ENCODE data around the gene MPHOSPH10.

The MPHOSPH10 gene

GRCh38 chr2:71108091-71108490 lies 22.3 kb upstream of the MPHOSPH10 start:
- Histone ChIP-seq H3K9me2 (ENCODE audit: low read depth, low read length) (no peaks in the 10 kb centered on the region), H3K27ac (ENCODE audit: low read depth, low read length, poor library complexity, severe bottlenecking) (no peak overlapping the region), H2AFZ (ENCODE audit: low read length) (no peak overlapping the region), H3K9ac (ENCODE audit: low read length) (no peak overlapping the region), H3F3A (ENCODE audit: insufficient read depth, low read length) (no peaks in the 10 kb centered on the region), H3K9me3 (ENCODE audit: low read length) (peaks cover 2% of the 10 kb centered on the region; the same call in 1 of the 2 replicates), H3K4me1 (ENCODE audit: insufficient read depth, low read length, severe bottlenecking) (no peaks in the 10 kb centered on the region), H3K4me2 (ENCODE audit: low read length) (no peak overlapping the region), H4K20me1 (ENCODE audit: insufficient read depth, low read length) (no peaks in the 10 kb centered on the region), H3K79me2 (ENCODE audit: insufficient read depth, low read length) (no peaks in the 10 kb centered on the region), H3K36me3 (ENCODE audit: insufficient read depth, low read length) (peaks cover 17% of the 10 kb centered on the region), H3K27me3 (ENCODE audit: insufficient read depth, low read length) (no peaks in the 10 kb centered on the region), H3K4me3 (ENCODE audit: low read depth, low read length, poor library complexity, severe bottlenecking) (no peak overlapping the region)
- TF ChIP-seq EZH2 (IDR thresholded peaks at IDR 0.05; ENCODE audit: borderline replicate concordance, low read length) (no peak), CTCF (IDR thresholded peaks at IDR 0.05; ENCODE audit: low read length) (no peak)

- Histone ChIP-seq H4K20me1 (ENCODE audit: insufficient read depth, low read length) (no peaks in the 10 kb centered on the region), H3K9me3 (ENCODE audit: low read length) (no peaks in the 10 kb centered on the region), H3K4me1 (ENCODE audit: insufficient read depth, low read length, severe bottlenecking) (no peaks in the 10 kb centered on the region), H3K4me3 (ENCODE audit: low read depth, low read length, poor library complexity, severe bottlenecking) (no peak overlapping the region), H3F3A (ENCODE audit: insufficient read depth, low read length) (no peaks in the 10 kb centered on the region), H3K27ac (ENCODE audit: low read depth, low read length, poor library complexity, severe bottlenecking) (no peak overlapping the region), H3K79me2 (ENCODE audit: insufficient read depth, low read length) (no peaks in the 10 kb centered on the region), H3K4me2 (ENCODE audit: low read length) (no peak overlapping the region), H3K36me3 (ENCODE audit: insufficient read depth, low read length) (peaks cover 60% of the 10 kb centered on the region), H3K27me3 (ENCODE audit: insufficient read depth, low read length) (no peaks in the 10 kb centered on the region), H2AFZ (ENCODE audit: low read length) (no peak overlapping the region), H3K9ac (ENCODE audit: low read length) (no peak overlapping the region), H3K9me2 (ENCODE audit: low read depth, low read length) (no peaks in the 10 kb centered on the region)
- TF ChIP-seq EZH2 (IDR thresholded peaks at IDR 0.05; ENCODE audit: borderline replicate concordance, low read length) (no peak), CTCF (IDR thresholded peaks at IDR 0.05; ENCODE audit: low read length) (no peak)
These were observed 16.6 kb upstream of the MPHOSPH10 start for GRCh38 chr2:71113843-71114242.

GRCh38 chr2:71117063-71117462 lies 13.4 kb upstream of the MPHOSPH10 start:
- Histone ChIP-seq H3K27me3 (ENCODE audit: insufficient read depth, low read length) (no peaks in the 10 kb centered on the region), H3K9me2 (ENCODE audit: low read depth, low read length) (no peaks in the 10 kb centered on the region), H3K4me3 (ENCODE audit: low read depth, low read length, poor library complexity, severe bottlenecking) (no peak overlapping the region), H2AFZ (ENCODE audit: low read length) (no peak overlapping the region), H3K36me3 (ENCODE audit: insufficient read depth, low read length) (peaks cover 81% of the 10 kb centered on the region), H3K4me1 (ENCODE audit: insufficient read depth, low read length, severe bottlenecking) (no peaks in the 10 kb centered on the region), H3K9me3 (ENCODE audit: low read length) (no peaks in the 10 kb centered on the region), H3K79me2 (ENCODE audit: insufficient read depth, low read length) (no peaks in the 10 kb centered on the region), H3F3A (ENCODE audit: insufficient read depth, low read length) (no peaks in the 10 kb centered on the region), H3K4me2 (ENCODE audit: low read length) (no peak overlapping the region), H4K20me1 (ENCODE audit: insufficient read depth, low read length) (no peaks in the 10 kb centered on the region), H3K27ac (ENCODE audit: low read depth, low read length, poor library complexity, severe bottlenecking) (no peak overlapping the region), H3K9ac (ENCODE audit: low read length) (no peak overlapping the region)
- TF ChIP-seq CTCF (IDR thresholded peaks at IDR 0.05; ENCODE audit: low read length) = no peak
- TF ChIP-seq EZH2 (IDR thresholded peaks at IDR 0.05; ENCODE audit: borderline replicate concordance, low read length) = no peak
